ENCODE data around the gene UCP1.
"Not testable (repeated sequence)": the region's sequence is repeated elsewhere in the genome, so short reads cannot be mapped to it uniquely, and the experiment has no call there.

The UCP1 gene

GRCh38 chr4:140533951-140534480 is 34.7 kb downstream of the UCP1 start:
- no peaks in the 10 kb centered on the region for H3K27me3 ChIP-seq (replicated peaks; ENCODE audit: control insufficient read depth, insufficient read depth, low read length)
- peak; percentile 22 for DNase-seq (ENCODE audit: low read depth)
- no peaks in the 10 kb centered on the region for H3K4me1 ChIP-seq (ENCODE audit: control insufficient read depth, insufficient read depth, low read length)
- no peaks in the 10 kb centered on the region for H3K9me3 ChIP-seq (ENCODE audit: control insufficient read depth, low read length)
- H3K4me3 ChIP-seq (ENCODE audit: low read length) = no peak overlapping the region
- peaks cover 37% of the 10 kb centered on the region for H3K36me3 ChIP-seq (ENCODE audit: control insufficient read depth, insufficient read depth, low read length, severe bottlenecking)
- H3K9ac ChIP-seq (ENCODE audit: low read length) = no peak overlapping the region

- Histone ChIP-seq H3K27me3 (replicated peaks; ENCODE audit: control insufficient read depth, insufficient read depth, low read length) (no peaks in the 10 kb centered on the region), H3K4me3 (ENCODE audit: low read length) (no peak overlapping the region), H3K36me3 (ENCODE audit: control insufficient read depth, insufficient read depth, low read length, severe bottlenecking) (peaks cover 19% of the 10 kb centered on the region), H3K4me1 (ENCODE audit: control insufficient read depth, insufficient read depth, low read length) (peaks cover 8% of the 10 kb centered on the region), H3K9me3 (ENCODE audit: control insufficient read depth, low read length) (no peaks in the 10 kb centered on the region), H3K9ac (ENCODE audit: low read length) (no peak overlapping the region)
- DNase-seq (ENCODE audit: low read depth) = no peak
Observed at GRCh38 chr4:140529434-140529833, 39.3 kb downstream of the UCP1 start.

GRCh38 chr4:140523857-140524742 is 44.7 kb downstream of the UCP1 start, which contains the start of gene ELMOD2:
Gene ELMOD2 (plus strand): TSS chr4:140524168. CDS start chr4:140525429, 1,261 bp downstream.
- H3K36me3 ChIP-seq (ENCODE audit: control insufficient read depth, insufficient read depth, low read length, severe bottlenecking) = peaks cover 9% of the 10 kb centered on the region
- peak within 1 kb of the TSS; percentile 91 for H3K9ac ChIP-seq (ENCODE audit: low read length)
- H3K4me3 ChIP-seq (ENCODE audit: low read length) = peak within 1 kb of the TSS; percentile 92
- no peaks in the 10 kb centered on the region for H3K9me3 ChIP-seq (ENCODE audit: control insufficient read depth, low read length)
- peak; percentile 100 for DNase-seq (ENCODE audit: low read depth)
- H3K4me1 ChIP-seq (ENCODE audit: control insufficient read depth, insufficient read depth, low read length) = peaks cover 14% of the 10 kb centered on the region
- H3K27me3 ChIP-seq (replicated peaks; ENCODE audit: control insufficient read depth, insufficient read depth, low read length) = no peaks in the 10 kb centered on the region

GRCh38 chr4:140523370-140523856 is 45.3 kb downstream of the UCP1 start:
- DNase-seq (ENCODE audit: low read depth) = no peak
- peak overlapping the region; percentile 92 for H3K4me3 ChIP-seq (ENCODE audit: low read length)
- no peaks in the 10 kb centered on the region for H3K27me3 ChIP-seq (replicated peaks; ENCODE audit: control insufficient read depth, insufficient read depth, low read length)
- H3K9ac ChIP-seq (ENCODE audit: low read length) = peak overlapping the region; percentile 64
- H3K4me1 ChIP-seq (ENCODE audit: control insufficient read depth, insufficient read depth, low read length) = peaks cover 14% of the 10 kb centered on the region
- peaks cover 9% of the 10 kb centered on the region for H3K36me3 ChIP-seq (ENCODE audit: control insufficient read depth, insufficient read depth, low read length, severe bottlenecking)
- H3K9me3 ChIP-seq (ENCODE audit: control insufficient read depth, low read length) = no peaks in the 10 kb centered on the region

- H3K9ac ChIP-seq (ENCODE audit: low read length) = no peak overlapping the region
- H3K36me3 ChIP-seq (ENCODE audit: control insufficient read depth, insufficient read depth, low read length, severe bottlenecking) = no peaks in the 10 kb centered on the region
- no peak for DNase-seq (ENCODE audit: low read depth)
- H3K4me3 ChIP-seq (ENCODE audit: low read length) = no peak overlapping the region
- H3K27me3 ChIP-seq (replicated peaks; ENCODE audit: control insufficient read depth, insufficient read depth, low read length) = no peaks in the 10 kb centered on the region
- no peaks in the 10 kb centered on the region for H3K4me1 ChIP-seq (ENCODE audit: control insufficient read depth, insufficient read depth, low read length)
- H3K9me3 ChIP-seq (ENCODE audit: control insufficient read depth, low read length) = no peaks in the 10 kb centered on the region
Observed at GRCh38 chr4:140515423-140515822, 53.3 kb downstream of the UCP1 start.

GRCh38 chr4:140513765-140514164 is 55.0 kb downstream of the UCP1 start:
- not testable (repeated sequence) for H3K27me3 ChIP-seq (replicated peaks; ENCODE audit: control insufficient read depth, insufficient read depth, low read length); H3K4me3 ChIP-seq (ENCODE audit: low read length); DNase-seq (ENCODE audit: low read depth); H3K9me3 ChIP-seq (ENCODE audit: control insufficient read depth, low read length); H3K9ac ChIP-seq (ENCODE audit: low read length); H3K4me1 ChIP-seq (ENCODE audit: control insufficient read depth, insufficient read depth, low read length); H3K36me3 ChIP-seq (ENCODE audit: control insufficient read depth, insufficient read depth, low read length, severe bottlenecking)

Measured in adipocyte (in vitro differentiated cells).